OCI-LY7 (cell line): ENCODE measurements around the gene ZBTB49. TPM values are rescaled to one million over a fixed set of nuclear protein-coding genes. Genes with fewer than 3 reads are reported as not detected.

Source experiments
- BruUV-seq: library from RNA; stranded (reverse); fragments of 400-500 nt; replicated peaks from 2 replicates; lab custom pipeline; 2021; lab: Mats Ljungman, UMichigan
- CTCF ChIA-PET: fragments of 300-600 bp; sonication (Branson Sonifier 250); formaldehyde crosslinking; loops from one replicate; lab custom pipeline; 2022; ENCODE audit warnings: antibody characterized with exemption; ENCODE audit not compliant: unreplicated experiment; lab: Charles Lee
- POLR2A ChIA-PET: fragments of 300-600 bp; sonication (Branson Sonifier 250); formaldehyde crosslinking; loops from one replicate; lab custom pipeline; 2022; ENCODE audit warnings: antibody characterized with exemption; lab: Charles Lee
- DNase-seq: peaks from one replicate; pipeline ENCODE4 v3.0.0-alpha.2; 2015; ENCODE audit warnings: low spot score
- H2AFZ ChIP-seq: fragments of 200-600 bp; sonication (generic), shearing (Covaris generic); 2 replicates; pipeline ENCODE4 v1.6.1; 2014; ENCODE audit warnings: mild to moderate bottlenecking, antibody characterized with exemption, low read length, moderate library complexity
- H3K27ac ChIP-seq: fragments of 200-600 bp; sonication (generic); 2 replicates; pipeline ENCODE4 v1.5.1; 2014; ENCODE audit warnings: mixed run types, low read depth, mild to moderate bottlenecking, moderate library complexity, low read length, inconsistent platforms; ENCODE audit not compliant: poor library complexity, severe bottlenecking
- H3K36me3 ChIP-seq: fragments of 200-600 bp; sonication (generic); 2 replicates; pipeline ENCODE4 v1.6.1; 2014; ENCODE audit warnings: mild to moderate bottlenecking, antibody characterized with exemption, low read length, moderate library complexity, mixed read lengths; ENCODE audit not compliant: insufficient read depth
- H3K4me1 ChIP-seq: fragments of 200-600 bp; sonication (generic); 2 replicates; pipeline ENCODE4 v1.5.1; 2014; ENCODE audit warnings: mild to moderate bottlenecking, low read length; ENCODE audit not compliant: insufficient read depth, poor library complexity, severe bottlenecking
- H3K4me2 ChIP-seq: fragments of 200-600 bp; sonication (generic); 2 replicates; pipeline ENCODE4 v1.6.1; 2014; ENCODE audit warnings: mild to moderate bottlenecking, low read length
- H3K4me3 ChIP-seq: fragments of 200-600 bp; sonication (generic); 2 replicates; pipeline ENCODE4 v1.5.1; 2014; ENCODE audit warnings: mild to moderate bottlenecking, low read depth, low read length; ENCODE audit not compliant: poor library complexity, severe bottlenecking
- H3K79me2 ChIP-seq: fragments of 200-600 bp; sonication (generic); 2 replicates; pipeline ENCODE4 v1.6.1; 2016; ENCODE audit warnings: low read depth, mild to moderate bottlenecking, low read length, moderate library complexity, mixed read lengths; ENCODE audit not compliant: insufficient read depth
- H3K9me2 ChIP-seq: fragments of 200-600 bp; sonication (generic); 2 replicates; pipeline ENCODE4 v1.6.1; 2016; ENCODE audit warnings: mild to moderate bottlenecking, low read length, mixed read lengths; ENCODE audit not compliant: insufficient read depth
- H3K9me3 ChIP-seq: fragments of 200-600 bp; sonication (generic); 2 replicates; pipeline ENCODE4 v1.6.1; 2014; ENCODE audit warnings: mild to moderate bottlenecking, mixed run types, low read length, mixed read lengths
- H4K20me1 ChIP-seq: fragments of 200-600 bp; sonication (generic); 2 replicates; pipeline ENCODE4 v1.6.1; 2014; ENCODE audit warnings: mild to moderate bottlenecking, antibody characterized with exemption, low read length, moderate library complexity, mixed read lengths; ENCODE audit not compliant: insufficient read depth
- CTCF ChIP-seq: fragments of 200-600 bp; sonication (generic); conservative IDR thresholded peaks from 2 replicates; pipeline ENCODE4 v1.5.1; 2014; ENCODE audit warnings: mild to moderate bottlenecking, antibody characterized with exemption, low read length, moderate library complexity, mixed read lengths
- EZH2phosphoT487 ChIP-seq: fragments of 200-600 bp; sonication (generic); IDR thresholded peaks from 2 replicates; pipeline ENCODE4 v1.6.1; 2018; ENCODE audit warnings: low read depth, borderline replicate concordance, mild to moderate bottlenecking, mixed run types, antibody characterized with exemption, low read length, moderate library complexity, mixed read lengths
- intact Hi-C: fragments of 100-400 bp; cut with micrococcal nuclease; formaldehyde crosslinking; loops from one replicate; pipeline ENCODE4 v1.10.0; 2022; ENCODE audit not compliant: unreplicated experiment
- total RNA-seq, 2 experiments: library from RNA; depleted of rRNA in 1 of 2; stranded (reverse); fragments of >200 nt in 1 of 2; shearing (Covaris generic) in 1 of 2; gene quantifications; 2 replicates each; pipeline ENCODE4 v1.2.3, GENCODE V29; 2014 to 2022

The ZBTB49 gene
- total RNA-seq, 2 experiments from 2014 or later = 6.5 to 8.7 TPM

DNA sequence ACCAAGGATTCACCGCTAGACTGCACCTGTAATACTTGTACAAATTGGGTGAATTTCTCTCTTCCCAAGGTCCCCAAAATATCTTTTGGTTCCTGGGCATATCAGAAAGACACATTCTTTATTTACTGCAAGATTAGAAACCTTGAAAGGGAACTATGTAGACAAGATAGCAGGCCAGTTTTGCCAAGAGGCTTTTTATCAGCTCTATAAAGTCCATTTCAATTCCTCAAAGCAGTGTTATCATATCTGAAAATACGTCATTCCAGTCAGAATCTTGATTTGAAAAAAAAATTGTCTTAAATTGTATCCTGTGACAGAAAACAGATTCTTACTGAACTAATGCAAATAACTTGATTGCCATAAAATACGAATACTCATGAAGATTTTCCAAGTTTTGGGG lies 59.8 kb downstream of the ZBTB49 start:
- no peak overlapping the region for H3K27ac ChIP-seq
- no peaks in the 10 kb centered on the region for H3K9me2 ChIP-seq
- H2AFZ ChIP-seq = no peak overlapping the region
- TF ChIP-seq CTCF = no peak
- TF ChIP-seq EZH2phosphoT487 = no peak
- H3K9me3 ChIP-seq = peaks cover 28% of the 10 kb centered on the region
- H3K36me3 ChIP-seq = peaks cover 15% of the 10 kb centered on the region
- H4K20me1 ChIP-seq = no peaks in the 10 kb centered on the region
- ChIA-PET CTCF (no interaction called here), POLR2A (no interaction called here)
- H3K4me1 ChIP-seq = peaks cover 40% of the 10 kb centered on the region
- no peaks in the 10 kb centered on the region for H3K79me2 ChIP-seq
- no TSS peak for BruUV-seq
- no peak for DNase-seq
- no peak overlapping the region for H3K4me3 ChIP-seq
- no peak overlapping the region for H3K4me2 ChIP-seq
- intact Hi-C loops = loop anchor here (10.0 kb wide), 1 partner anchor 395 kb away; no protein-coding TSS in a partner anchor

- intact Hi-C loops = no loop called here
- H3K27ac ChIP-seq = no peak overlapping the region
- H3K79me2 ChIP-seq = no peaks in the 10 kb centered on the region
- CTCF ChIA-PET = no interaction called here
- DNase-seq = no peak
- H4K20me1 ChIP-seq = no peaks in the 10 kb centered on the region
- TF ChIP-seq CTCF (no peak), EZH2phosphoT487 (no peak)
- POLR2A ChIA-PET = no interaction called here
- H3K9me2 ChIP-seq = no peaks in the 10 kb centered on the region
- no peak overlapping the region for H2AFZ ChIP-seq
- no peak overlapping the region for H3K4me2 ChIP-seq
- H3K9me3 ChIP-seq = peaks cover 28% of the 10 kb centered on the region
- H3K4me3 ChIP-seq = no peak overlapping the region
- peaks cover 35% of the 10 kb centered on the region for H3K4me1 ChIP-seq
- peaks cover 15% of the 10 kb centered on the region for H3K36me3 ChIP-seq
- BruUV-seq = no TSS peak
These were observed 60.9 kb downstream of the ZBTB49 start for GRCh38 chr4:4350909-4351308.

GRCh38 chr4:4355302-4355701 lies 65.3 kb downstream of the ZBTB49 start:
- Histone ChIP-seq H3K79me2 (no peaks in the 10 kb centered on the region), H3K4me2 (no peak overlapping the region), H3K4me1 (peaks cover 15% of the 10 kb centered on the region), H3K9me2 (no peaks in the 10 kb centered on the region), H2AFZ (no peak overlapping the region), H3K9me3 (peaks cover 12% of the 10 kb centered on the region), H3K36me3 (peaks cover under 1% of the 10 kb centered on the region; the same call in 1 of the 2 replicates), H4K20me1 (no peaks in the 10 kb centered on the region), H3K27ac (no peak overlapping the region), H3K4me3 (no peak overlapping the region)
- no peak for TF ChIP-seq EZH2phosphoT487
- BruUV-seq = no TSS peak
- no peak for DNase-seq
- ChIA-PET POLR2A (interaction anchor here (1.3 kb wide), 1 partner anchor 13 kb away, joined by 4 read pairs; no protein-coding TSS in a partner anchor), CTCF (no interaction called here)
- intact Hi-C loops = no loop called here
